Mucosa of gallbladder (tissue), 1 donor: ENCODE measurements around the gene ADGRG6. TPM values are rescaled to one million over a fixed set of nuclear protein-coding genes. Genes with fewer than 3 reads are reported as not detected.
"Not testable (repeated sequence)": the region's sequence is repeated elsewhere in the genome, so short reads cannot be mapped to it uniquely, and the experiment has no call there.

ENCODE experiments used
- DNase-seq: peaks from one replicate; pipeline ENCODE4 v3.0.0-alpha.2; 2020; ENCODE audit warnings: low spot score
- total RNA-seq: library from RNA; stranded (reverse); gene quantifications from one replicate; pipeline ENCODE4 v1.2.1, GENCODE V29; 2021
- donor health status: DM: no; HTN: no; CAD: no.

The ADGRG6 gene
- total RNA-seq, 1 donor from 2014 or later: 13.9 TPM

- DNase-seq: no peak
Observed at GRCh38 chr6:142409794-142410193, 108.0 kb downstream of the ADGRG6 start.

GRCh38 chr6:142411145-142411544 lies 109.3 kb downstream of the ADGRG6 start:
- DNase-seq: no peak

- DNase-seq: no peak
Observed at GRCh38 chr6:142412241-142412640, 110.4 kb downstream of the ADGRG6 start.

- DNase-seq: no peak
Observed at GRCh38 chr6:142412658-142413057, 110.9 kb downstream of the ADGRG6 start.

- no peak for DNase-seq
Observed at GRCh38 chr6:142413111-142413510, 111.3 kb downstream of the ADGRG6 start.

- no peak for DNase-seq
Observed at GRCh38 chr6:142414462-142415250, 112.8 kb downstream of the ADGRG6 start.

- no peak for DNase-seq
Observed at GRCh38 chr6:142416179-142416578, 114.4 kb downstream of the ADGRG6 start.

GRCh38 chr6:142416686-142417085 lies 114.9 kb downstream of the ADGRG6 start:
- no peak for DNase-seq

- DNase-seq: no peak
Observed at GRCh38 chr6:142417331-142417750, 115.5 kb downstream of the ADGRG6 start.

GRCh38 chr6:142419071-142419470 lies 117.3 kb downstream of the ADGRG6 start:
- no peak for DNase-seq

- no peak for DNase-seq
Observed at GRCh38 chr6:142420802-142421201, 119.0 kb downstream of the ADGRG6 start.

- DNase-seq: no peak
Observed at GRCh38 chr6:142421285-142422117, 119.7 kb downstream of the ADGRG6 start.

GRCh38 chr6:142426444-142427132 lies 124.8 kb downstream of the ADGRG6 start:
- not testable (repeated sequence) for DNase-seq

- DNase-seq: not testable (repeated sequence)
Observed at GRCh38 chr6:142428468-142428867, 126.7 kb downstream of the ADGRG6 start.

- no peak for DNase-seq
Observed at GRCh38 chr6:142429195-142429594, 127.4 kb downstream of the ADGRG6 start.

- no peak for DNase-seq
Observed at GRCh38 chr6:142433419-142433818, 131.6 kb downstream of the ADGRG6 start.

GRCh38 chr6:142438898-142439297 lies 137.1 kb downstream of the ADGRG6 start:
- no peak for DNase-seq

- no peak for DNase-seq
Observed at GRCh38 chr6:142440600-142441293, 138.9 kb downstream of the ADGRG6 start.

- DNase-seq: no peak
Observed at GRCh38 chr6:142441716-142442115, 139.9 kb downstream of the ADGRG6 start.

GRCh38 chr6:142443102-142443501 lies 141.3 kb downstream of the ADGRG6 start:
- DNase-seq: no peak

- DNase-seq: no peak
Observed at GRCh38 chr6:142443532-142443931, 141.7 kb downstream of the ADGRG6 start.

GRCh38 chr6:142444376-142444775 lies 142.6 kb downstream of the ADGRG6 start:
- no peak for DNase-seq
